Stimulated activated effector memory CD8-positive, alpha-beta T cell treated with anti-CD3 and anti-CD28 coated beads, Interleukin-12 subunit alpha, Interleukin-12 subunit beta, amount 100 ng/mL, for 72 hours (primary cell): ENCODE results near the gene TTC28.
A peak's percentile ranks its signal among the peaks of the same experiment; 100 is the strongest.
"Not testable (repeated sequence)": the region's sequence is repeated elsewhere in the genome, so short reads cannot be mapped to it uniquely, and the experiment has no call there.

ENCODE experiments used
- ATAC-seq: fragments of 150-1000 bp; cut with Tn5 transposase; 2 replicates; pipeline ENCODE4 v1.10.0; 2021
- DNase-seq, 2 donors: peaks; one replicate each; pipeline ENCODE4 v3.0.0; 2021 to 2022; ENCODE audit warnings: low spot score in 2 of 2
- H3K27ac Mint-ChIP-seq: one replicate; pipeline ENCODE4 v1.8.0; 2022; ENCODE audit warnings: mild to moderate bottlenecking, mixed read lengths
- H3K36me3 Mint-ChIP-seq: one replicate; pipeline ENCODE4 v1.8.0; 2022; ENCODE audit warnings: mild to moderate bottlenecking, mixed read lengths
- H3K4me1 Mint-ChIP-seq: one replicate; pipeline ENCODE4 v1.8.0; 2022; ENCODE audit warnings: mixed read lengths
- H3K4me3 Mint-ChIP-seq: one replicate; pipeline ENCODE4 v1.8.0; 2022; ENCODE audit warnings: mild to moderate bottlenecking, mixed read lengths
- H3K9me3 Mint-ChIP-seq: one replicate; pipeline ENCODE4 v1.8.0; 2022; ENCODE audit warnings: mixed read lengths

Gene TTC28

DNA sequence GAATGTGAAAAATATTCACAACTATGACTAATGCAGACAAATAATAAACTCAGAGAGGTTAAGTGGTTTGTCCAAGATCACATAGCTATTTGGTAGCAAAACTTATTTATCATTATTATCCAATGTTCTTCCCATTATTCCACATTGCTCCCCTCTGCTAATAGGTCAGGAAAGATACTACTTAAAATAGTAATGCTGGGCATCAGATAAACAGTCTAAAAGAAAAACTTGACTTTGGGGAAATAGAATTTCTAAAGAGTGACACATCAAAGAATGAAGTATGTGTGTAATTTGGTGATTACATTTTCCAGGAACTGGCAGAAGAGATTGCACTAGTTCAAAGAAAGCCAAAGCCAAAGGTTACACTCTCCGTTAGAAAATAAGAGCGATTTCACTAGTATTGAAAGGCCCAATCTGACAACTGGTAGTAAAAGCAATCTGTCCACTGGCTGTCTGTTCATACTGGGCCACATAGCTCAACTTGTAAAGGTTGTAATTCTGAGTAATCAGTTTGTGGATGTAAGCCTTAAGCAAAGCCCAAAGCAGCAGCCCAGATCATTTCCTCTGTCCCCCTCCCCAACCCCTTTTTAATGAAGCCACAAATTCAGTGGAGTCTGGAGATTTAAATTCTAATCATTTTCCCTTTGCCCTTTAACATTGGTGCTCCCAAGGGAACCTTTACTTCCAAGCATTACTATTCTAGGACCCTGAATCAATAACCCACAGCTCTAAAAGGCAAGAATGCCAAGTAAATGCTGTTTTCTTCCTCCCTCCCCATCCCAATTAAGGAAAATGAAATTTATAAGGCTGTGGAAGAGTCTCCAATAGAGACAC is 283.5 kb downstream of the TTC28 start:
- peaks cover 3% of the 10 kb centered on the region for H3K9me3 Mint-ChIP-seq
- H3K4me1 Mint-ChIP-seq: no peaks in the 10 kb centered on the region
- no peak overlapping the region for H3K4me3 Mint-ChIP-seq
- peak; percentile 81 for ATAC-seq
- DNase-seq: no peak
- no peak overlapping the region for H3K27ac Mint-ChIP-seq
- H3K36me3 Mint-ChIP-seq: no peaks in the 10 kb centered on the region

DNA sequence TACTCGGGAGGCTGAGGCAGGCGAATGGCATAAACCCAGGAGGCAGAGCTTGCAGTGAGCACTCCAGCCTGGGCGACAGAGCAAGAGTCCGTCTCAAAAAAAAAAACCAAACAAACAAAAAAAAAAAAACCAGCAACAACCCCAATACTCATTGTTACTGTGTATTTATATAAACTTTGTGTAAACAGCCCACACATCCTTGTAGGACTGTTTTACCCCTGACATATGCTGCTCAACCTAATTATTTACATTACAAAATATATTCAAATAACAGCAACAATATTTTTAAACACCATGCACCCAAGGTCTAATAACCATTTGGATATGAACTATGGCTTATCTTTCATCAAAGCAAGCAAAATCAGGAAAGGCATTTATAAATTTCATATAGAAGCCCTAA is 284.1 kb downstream of the TTC28 start:
- Mint-ChIP-seq H3K4me1 (no peaks in the 10 kb centered on the region), H3K36me3 (no peaks in the 10 kb centered on the region), H3K27ac (no peak overlapping the region), H3K9me3 (peaks cover 3% of the 10 kb centered on the region), H3K4me3 (no peak overlapping the region)
- ATAC-seq (no peak), DNase-seq (no peak)

DNA sequence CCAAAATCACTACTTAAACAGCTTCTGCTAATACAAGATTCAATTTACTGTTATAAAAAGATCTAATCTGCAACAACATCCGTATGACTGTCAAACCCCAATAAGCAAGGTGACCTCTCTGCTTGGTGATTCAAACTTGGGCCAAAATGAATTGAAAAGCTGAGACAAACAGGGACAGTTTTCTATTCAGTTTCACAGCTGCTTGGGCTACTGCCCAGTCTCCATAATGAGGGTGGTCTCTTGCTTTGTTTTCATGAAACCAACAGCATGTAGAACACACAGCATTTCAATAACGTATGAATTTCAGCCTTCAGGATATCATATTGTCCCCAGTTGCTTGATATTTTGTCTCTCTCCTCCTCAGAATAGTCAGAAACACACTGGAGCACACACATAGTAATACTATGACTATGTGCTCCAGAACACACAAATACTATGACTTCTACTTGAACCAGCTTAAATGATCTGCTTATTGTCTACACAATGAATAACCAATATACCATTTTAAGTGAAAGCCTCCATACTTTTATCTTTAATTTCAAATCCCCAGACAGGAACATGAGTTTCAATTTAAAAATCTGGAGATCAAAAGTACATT is 285.0 kb downstream of the TTC28 start:
- peaks cover 3% of the 10 kb centered on the region for H3K9me3 Mint-ChIP-seq
- H3K4me3 Mint-ChIP-seq: no peak overlapping the region
- DNase-seq (no peak), ATAC-seq (peak; percentile 44)
- H3K27ac Mint-ChIP-seq: no peak overlapping the region
- no peaks in the 10 kb centered on the region for H3K4me1 Mint-ChIP-seq
- H3K36me3 Mint-ChIP-seq: no peaks in the 10 kb centered on the region

DNA sequence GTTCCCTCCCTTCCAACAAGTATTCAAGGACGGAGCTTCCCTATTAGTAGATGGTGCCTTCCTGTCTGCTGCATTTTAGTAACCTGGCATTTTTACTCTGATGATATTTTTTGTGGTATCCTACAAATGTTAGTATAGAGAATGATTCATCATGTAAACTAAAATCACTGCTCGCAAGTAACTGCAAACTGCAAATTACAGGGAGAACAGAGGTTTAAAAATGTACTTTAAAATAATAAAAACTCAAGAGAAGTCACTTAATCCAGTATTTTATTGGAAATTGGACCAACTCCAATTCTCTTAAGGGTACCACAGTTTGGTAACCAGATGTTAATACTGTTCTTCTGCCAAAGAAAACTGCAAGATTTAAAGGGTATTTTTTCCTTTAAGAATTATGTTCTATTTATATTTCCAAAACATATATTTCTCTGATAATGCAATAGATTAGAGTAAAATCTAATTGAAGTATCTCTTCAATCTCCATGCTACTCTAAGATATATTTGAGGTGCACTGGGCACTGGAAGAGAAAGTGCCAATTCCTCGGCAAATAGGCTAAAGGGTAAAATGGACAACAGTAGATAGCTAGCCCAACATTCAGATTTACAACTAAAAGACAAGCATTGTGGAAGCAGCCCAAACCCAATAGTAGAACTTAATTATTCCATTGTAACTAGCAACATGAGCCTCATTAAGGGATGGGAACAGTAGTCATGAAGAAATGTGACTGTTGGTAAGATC is 298.0 kb downstream of the TTC28 start:
- DNase-seq: no peak
- Mint-ChIP-seq H3K4me3 (no peak overlapping the region), H3K4me1 (no peaks in the 10 kb centered on the region), H3K36me3 (no peaks in the 10 kb centered on the region), H3K9me3 (peaks cover 2% of the 10 kb centered on the region), H3K27ac (no peak overlapping the region)
- no peak for ATAC-seq

DNA sequence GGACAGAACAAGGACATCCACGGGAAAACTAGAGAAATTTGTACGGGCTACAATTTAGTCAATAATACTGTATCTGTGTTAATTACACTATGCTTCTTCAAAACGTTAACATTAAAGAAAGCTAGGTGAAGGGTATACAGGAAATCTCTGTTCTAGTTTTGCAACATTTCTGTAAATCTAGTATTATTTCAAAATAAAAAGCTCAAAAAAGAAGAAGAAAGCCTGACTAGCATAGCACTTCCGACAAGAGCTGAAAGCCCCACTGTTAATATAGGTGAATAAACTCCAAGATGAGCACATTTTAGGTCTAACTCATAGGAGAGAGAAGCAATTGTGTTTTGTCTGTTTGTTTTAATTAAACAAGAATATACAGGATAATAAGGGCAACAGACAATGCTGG is 299.7 kb downstream of the TTC28 start:
- Mint-ChIP-seq H3K4me1 (no peaks in the 10 kb centered on the region), H3K4me3 (no peak overlapping the region), H3K9me3 (no peaks in the 10 kb centered on the region), H3K27ac (no peak overlapping the region), H3K36me3 (no peaks in the 10 kb centered on the region)
- no peak for ATAC-seq
- DNase-seq: no peak

DNA sequence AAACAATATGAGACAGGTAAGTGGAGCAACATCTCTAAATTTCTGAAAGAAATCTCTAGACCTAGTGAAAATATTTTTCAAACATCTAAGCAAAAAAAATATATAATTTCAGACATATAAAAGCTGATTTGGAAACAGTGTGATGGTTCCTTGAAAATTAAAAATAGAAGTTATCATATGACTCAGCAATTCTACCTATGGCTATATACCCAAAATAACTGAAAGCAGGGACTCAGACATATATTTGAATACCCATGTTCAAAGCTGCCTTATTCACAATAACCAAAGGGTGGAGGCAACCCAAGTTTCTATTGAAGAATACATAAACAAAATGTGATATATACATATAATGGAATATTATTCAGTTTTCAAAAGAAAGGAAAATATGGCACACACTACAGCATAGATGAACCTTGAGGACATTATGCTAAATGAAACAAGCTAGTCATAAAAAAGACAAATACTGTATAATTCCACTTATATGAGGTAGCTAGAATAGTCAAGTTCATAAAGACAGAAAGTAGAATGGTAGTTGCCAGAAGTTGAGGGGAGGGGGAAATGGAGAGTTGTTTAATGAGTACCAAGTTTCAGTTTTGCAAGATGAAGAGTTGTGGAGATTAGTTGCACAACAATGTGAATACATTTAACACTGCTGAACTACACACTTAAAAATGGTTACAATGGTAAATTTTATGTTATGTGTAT is 300.4 kb downstream of the TTC28 start:
- H3K27ac Mint-ChIP-seq: no peak overlapping the region

DNA sequence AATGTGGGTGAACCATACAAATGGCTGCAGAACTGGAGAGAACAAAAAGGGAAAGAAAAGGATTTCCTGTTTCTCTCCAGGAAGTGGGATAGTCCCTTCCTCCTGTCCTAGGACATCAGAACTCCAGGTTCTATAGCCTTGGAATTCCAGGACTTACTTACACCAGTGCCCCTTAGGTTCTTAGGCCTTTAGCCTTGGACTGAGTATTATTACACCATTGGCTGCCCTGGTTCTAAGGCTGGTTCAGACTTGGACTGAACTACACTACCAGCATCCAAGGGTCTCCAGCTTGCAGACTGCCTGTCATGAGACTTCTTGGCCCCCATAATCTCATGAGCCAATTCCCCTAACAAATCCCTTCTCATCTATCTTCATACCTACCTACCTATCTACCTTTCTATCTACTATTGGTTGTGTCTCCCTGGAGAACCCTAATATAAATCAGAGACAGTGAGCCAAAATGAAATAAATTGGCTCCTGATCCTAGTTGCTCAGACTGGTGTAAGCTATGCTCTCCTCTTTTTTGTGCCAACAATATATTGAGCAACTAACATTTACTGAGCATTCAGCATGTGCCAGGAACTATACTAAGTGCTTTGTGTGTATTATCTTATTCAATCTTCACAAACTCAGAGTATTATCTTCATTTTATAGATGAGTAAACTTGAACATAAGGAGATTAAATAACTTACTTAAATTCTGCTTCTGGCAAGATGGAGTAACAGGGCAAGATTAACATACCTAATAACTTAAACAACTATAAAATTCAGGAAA is 303.7 kb downstream of the TTC28 start:
- no peak overlapping the region for H3K27ac Mint-ChIP-seq
- H3K4me1 Mint-ChIP-seq: no peaks in the 10 kb centered on the region
- ATAC-seq (no peak), DNase-seq (no peak)
- no peak overlapping the region for H3K4me3 Mint-ChIP-seq
- no peaks in the 10 kb centered on the region for H3K9me3 Mint-ChIP-seq
- H3K36me3 Mint-ChIP-seq: no peaks in the 10 kb centered on the region

More for the DNA sequence above, 300.4 kb downstream of the TTC28 start:
- H3K36me3 Mint-ChIP-seq: no peaks in the 10 kb centered on the region
- no peaks in the 10 kb centered on the region for H3K9me3 Mint-ChIP-seq
- no peak overlapping the region for H3K4me3 Mint-ChIP-seq
- no peaks in the 10 kb centered on the region for H3K4me1 Mint-ChIP-seq
- ATAC-seq (peak; percentile 45), DNase-seq (no peak)

DNA sequence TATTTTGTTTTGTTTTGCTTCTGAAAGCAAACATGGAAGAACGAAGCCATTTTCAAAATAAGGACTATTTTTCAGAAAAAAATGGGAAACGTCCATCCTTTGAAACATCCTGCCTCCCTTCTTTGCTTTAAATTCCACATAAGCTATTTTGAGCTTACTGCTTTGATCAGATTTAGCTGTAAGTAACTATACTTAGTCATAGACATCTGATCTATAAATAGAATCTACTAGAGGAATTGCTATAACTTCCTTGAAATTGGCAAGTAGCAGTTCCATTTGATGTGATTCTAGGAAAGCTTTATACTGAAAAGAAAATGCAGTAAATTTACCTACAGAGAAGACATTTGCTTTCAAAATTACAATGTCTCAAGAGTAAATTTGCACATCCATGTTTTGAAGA is 305.8 kb downstream of the TTC28 start:
- Mint-ChIP-seq H3K4me3 (no peak overlapping the region), H3K27ac (no peak overlapping the region), H3K9me3 (no peaks in the 10 kb centered on the region), H3K4me1 (no peaks in the 10 kb centered on the region), H3K36me3 (no peaks in the 10 kb centered on the region)
- DNase-seq (no peak), ATAC-seq (no peak)

DNA sequence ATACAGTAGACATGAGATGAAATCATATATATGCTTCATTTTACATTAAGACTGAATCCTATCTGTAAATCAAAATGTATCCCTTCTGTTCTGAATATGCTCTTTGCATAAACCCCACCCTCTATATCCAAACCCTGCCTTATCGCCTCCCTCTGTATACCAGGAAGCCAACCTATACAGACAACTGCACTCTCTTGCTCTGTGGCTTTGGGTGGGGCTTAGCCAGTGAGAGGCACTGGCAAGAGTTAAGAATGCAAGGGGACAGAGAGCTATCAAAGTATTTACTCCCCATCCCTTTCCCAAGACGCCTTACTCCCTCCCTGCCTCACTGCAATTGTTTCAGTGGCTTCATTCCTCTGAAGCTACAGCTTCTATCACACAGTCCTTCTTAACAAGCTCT is 309.8 kb downstream of the TTC28 start:
- no peaks in the 10 kb centered on the region for H3K9me3 Mint-ChIP-seq
- DNase-seq: no peak
- no peaks in the 10 kb centered on the region for H3K4me1 Mint-ChIP-seq
- no peak overlapping the region for H3K4me3 Mint-ChIP-seq
- ATAC-seq: peak; percentile 66
- H3K27ac Mint-ChIP-seq: no peak overlapping the region
- no peaks in the 10 kb centered on the region for H3K36me3 Mint-ChIP-seq

DNA sequence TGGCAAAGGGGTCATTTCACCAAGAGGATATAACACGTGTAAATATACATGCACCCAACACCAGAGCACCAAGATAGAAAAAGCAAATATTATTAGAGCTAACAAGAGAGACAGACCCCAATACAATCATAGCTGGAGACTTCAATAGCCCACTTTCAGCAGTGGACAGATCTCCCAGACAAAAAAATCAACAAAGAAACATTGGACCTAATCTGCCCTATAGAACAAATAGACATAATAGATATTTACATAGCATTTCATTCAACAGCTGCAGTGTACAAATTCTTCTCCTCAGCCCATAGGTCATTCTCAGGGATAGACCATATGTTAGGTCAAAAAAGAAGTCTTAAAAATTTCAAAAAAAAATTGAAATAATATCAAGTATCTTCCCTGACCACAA is 312.8 kb downstream of the TTC28 start:
- Mint-ChIP-seq H3K4me3 (no peak overlapping the region), H3K9me3 (peaks cover 9% of the 10 kb centered on the region), H3K36me3 (no peaks in the 10 kb centered on the region), H3K4me1 (no peaks in the 10 kb centered on the region), H3K27ac (no peak overlapping the region)
- DNase-seq (no peak), ATAC-seq (no peak)

DNA sequence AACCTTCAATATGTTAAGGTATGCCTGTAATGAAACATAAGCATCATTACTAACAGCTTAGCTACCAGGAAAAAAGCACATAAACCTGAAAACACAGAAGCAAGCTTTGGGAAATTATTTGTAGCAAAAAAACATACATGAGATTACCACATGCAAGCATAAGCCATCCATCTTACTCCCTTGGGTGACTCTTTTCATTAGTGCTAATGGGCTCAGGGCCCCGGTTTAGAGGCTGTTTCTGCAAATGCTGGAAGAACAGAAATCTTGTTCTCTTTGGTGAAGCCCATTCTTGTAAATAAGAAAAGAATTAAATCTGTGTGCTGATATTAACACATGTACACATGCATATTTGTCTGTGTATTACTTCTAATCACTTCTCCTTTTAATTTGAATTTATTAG is 314.3 kb downstream of the TTC28 start:
- no peak overlapping the region for H3K27ac Mint-ChIP-seq
- H3K36me3 Mint-ChIP-seq: no peaks in the 10 kb centered on the region
- DNase-seq (no peak), ATAC-seq (no peak)
- H3K4me1 Mint-ChIP-seq: no peaks in the 10 kb centered on the region
- peaks cover 9% of the 10 kb centered on the region for H3K9me3 Mint-ChIP-seq
- H3K4me3 Mint-ChIP-seq: no peak overlapping the region

DNA sequence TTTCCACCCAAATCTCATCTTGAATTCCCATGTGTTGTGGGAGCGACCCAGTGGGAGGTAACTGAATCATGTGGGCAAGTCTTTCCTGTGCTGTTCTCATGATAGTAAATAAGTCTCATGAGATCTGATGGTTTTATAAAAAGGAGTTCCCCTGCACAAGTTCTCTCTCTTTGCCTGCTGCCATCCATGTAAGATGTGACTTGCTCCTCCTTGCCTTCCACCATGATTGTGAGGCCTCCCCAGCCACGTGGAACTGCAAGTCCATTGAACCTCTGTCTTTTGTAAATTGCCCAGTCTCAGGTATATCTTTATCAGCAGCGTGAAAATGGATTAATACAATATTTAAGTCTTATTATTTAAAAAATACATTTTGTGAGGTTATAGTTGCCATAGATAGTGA is 315.5 kb downstream of the TTC28 start:
- not testable (repeated sequence) for H3K4me3 Mint-ChIP-seq, DNase-seq, ATAC-seq, H3K36me3 Mint-ChIP-seq, H3K27ac Mint-ChIP-seq, H3K4me1 Mint-ChIP-seq, H3K9me3 Mint-ChIP-seq

DNA sequence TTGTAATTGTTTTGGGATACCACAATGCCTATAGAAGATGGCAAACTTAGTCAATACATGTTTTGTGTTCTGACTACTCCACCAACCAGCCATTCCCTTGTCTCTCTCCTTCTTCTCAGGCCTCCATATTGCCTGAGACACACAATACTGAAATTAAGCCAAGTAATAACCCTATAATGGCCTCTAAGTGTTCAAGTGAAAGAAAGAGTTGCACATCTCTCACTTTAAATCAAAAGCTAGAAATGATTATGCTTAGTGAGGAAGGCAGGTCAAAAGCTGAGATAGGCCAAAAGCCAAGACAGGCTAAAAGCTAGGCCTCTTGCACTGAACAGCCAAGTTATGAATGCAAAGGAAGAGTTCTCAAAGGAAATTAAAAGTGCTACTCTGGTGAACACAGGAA is 318.7 kb downstream of the TTC28 start:
- peaks cover 9% of the 10 kb centered on the region for H3K9me3 Mint-ChIP-seq
- H3K4me1 Mint-ChIP-seq: no peaks in the 10 kb centered on the region
- ATAC-seq (peak; percentile 74), DNase-seq (no peak)
- no peaks in the 10 kb centered on the region for H3K36me3 Mint-ChIP-seq
- H3K4me3 Mint-ChIP-seq: no peak overlapping the region
- no peak overlapping the region for H3K27ac Mint-ChIP-seq

DNA sequence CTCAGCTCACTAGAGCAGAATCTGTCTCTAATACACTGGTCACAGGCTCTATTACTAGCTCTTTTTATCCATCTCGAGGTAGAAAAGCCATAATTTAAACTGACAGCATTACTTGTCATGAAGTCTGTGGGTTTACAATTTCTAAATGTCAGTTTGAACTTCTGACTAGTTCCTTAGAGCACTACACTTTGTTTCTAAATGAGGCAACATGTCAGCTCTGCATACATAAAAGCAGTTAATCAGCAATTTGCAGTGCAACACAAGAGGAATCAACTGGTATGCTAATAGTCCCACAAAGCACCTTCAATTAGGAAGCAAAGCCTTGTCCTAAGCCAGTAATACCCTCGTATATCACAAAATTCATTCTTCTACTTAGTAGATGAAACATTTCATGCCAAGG is 321.3 kb downstream of the TTC28 start:
- Mint-ChIP-seq H3K4me1 (no peaks in the 10 kb centered on the region), H3K4me3 (no peak overlapping the region), H3K27ac (no peak overlapping the region), H3K36me3 (no peaks in the 10 kb centered on the region), H3K9me3 (peaks cover 6% of the 10 kb centered on the region)
- no peak for ATAC-seq
- DNase-seq: no peak

DNA sequence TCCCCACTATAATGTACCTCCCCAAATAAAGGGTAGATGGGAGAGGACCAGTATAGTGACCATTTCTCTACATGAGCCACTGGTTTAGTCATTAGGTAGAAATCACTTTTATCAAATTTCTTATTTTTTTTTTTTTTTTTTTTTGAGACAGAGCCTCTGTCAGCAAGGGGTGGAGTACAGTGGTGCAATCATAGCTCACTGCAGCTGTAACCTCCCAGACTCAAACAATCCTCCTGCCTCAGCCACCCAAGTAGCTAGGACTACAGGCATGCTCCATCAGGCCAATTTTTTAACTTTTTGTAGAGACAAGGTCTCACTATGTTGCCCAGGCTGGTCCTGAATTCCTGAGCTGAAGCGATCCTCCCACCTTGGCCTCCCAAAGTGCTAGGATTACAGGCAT is 322.4 kb downstream of the TTC28 start:
- no peaks in the 10 kb centered on the region for H3K36me3 Mint-ChIP-seq
- no peak overlapping the region for H3K27ac Mint-ChIP-seq
- ATAC-seq: no peak
- H3K9me3 Mint-ChIP-seq: peaks cover under 1% of the 10 kb centered on the region
- no peak for DNase-seq
- H3K4me3 Mint-ChIP-seq: no peak overlapping the region
- H3K4me1 Mint-ChIP-seq: no peaks in the 10 kb centered on the region
